Measurements from ENCODE around the gene ETNK2.

ETNK2 gene

DNA sequence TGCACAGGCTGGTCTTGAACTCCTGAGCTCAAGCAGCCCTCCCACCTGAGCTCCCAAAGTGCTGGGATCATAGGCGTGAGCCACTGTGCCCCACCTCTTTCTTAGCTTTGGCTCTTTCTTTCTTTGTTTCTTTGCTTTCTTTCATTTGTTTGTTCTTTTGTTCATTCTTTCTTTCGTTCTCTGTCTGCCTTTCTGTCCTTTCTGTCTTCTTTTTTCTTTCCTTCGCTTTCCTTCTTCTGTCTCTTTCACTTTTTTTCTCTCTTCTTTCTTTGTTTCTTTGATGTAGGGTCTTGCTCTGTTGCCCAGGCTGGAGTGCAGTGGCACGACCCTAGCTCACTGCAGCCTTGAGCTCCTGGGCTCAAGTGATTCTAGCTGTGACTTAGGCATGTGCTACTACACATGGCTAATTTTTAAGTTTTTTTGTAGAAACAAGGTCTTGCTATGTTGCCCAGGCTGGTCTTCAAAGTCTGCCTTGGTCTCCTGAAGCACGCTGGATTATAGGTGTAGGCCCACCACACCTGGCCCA, 60.0 kb downstream of the ETNK2 start:
- no peak for TF ChIP-seq CTCF (conservative IDR thresholded peaks at IDR 0.05)
- H3K27ac ChIP-seq = peak overlapping the region; percentile 100; the same call in 1 of the 2 replicates

DNA sequence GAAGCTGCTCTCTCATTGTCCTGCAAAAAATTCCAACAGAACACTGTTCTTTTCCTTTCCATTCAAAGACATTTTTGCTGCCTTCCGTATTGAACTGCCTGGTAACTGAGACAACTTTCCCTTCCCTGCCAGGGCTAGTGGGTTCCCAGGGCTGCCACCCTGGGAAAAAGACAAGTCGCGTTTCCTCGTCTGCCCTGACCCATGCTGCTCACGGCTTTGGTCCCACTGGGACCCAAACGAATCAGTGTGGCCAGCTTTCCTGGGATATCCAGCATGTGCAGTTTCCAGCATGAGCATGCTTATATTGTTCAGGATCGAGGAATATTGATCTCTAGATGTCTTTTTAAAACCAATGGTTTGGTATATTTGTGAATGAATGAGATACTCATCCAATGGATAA, 60.8 kb downstream of the ETNK2 start:
- TF ChIP-seq CTCF (conservative IDR thresholded peaks at IDR 0.05) = no peak
- peak overlapping the region; percentile 100; the same call in 1 of the 2 replicates for H3K27ac ChIP-seq

DNA sequence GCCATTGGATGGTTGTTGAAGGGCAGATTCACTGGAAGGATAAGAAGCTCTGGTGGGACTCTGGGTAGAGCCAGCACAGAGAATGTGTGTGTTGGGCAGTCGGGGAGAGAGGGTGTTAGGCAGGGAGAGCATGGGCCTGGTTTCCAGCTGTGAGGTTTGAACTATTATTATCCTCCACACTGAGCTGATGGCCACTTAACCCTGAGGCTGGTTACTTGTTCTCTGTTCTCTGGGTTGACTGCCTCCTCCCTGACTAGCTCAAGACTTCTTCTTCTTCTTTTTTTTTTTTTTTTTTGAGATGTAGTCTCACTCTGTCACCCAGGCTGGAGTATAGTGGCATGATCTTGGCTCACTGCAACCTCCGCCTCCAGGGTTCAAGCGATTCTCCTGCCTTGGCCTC, 61.7 kb downstream of the ETNK2 start:
- H3K27ac ChIP-seq = peak overlapping the region; percentile 100

GRCh38 chr1:204089044-204089751, 62.6 kb downstream of the ETNK2 start:
- peak overlapping the region; percentile 100 for H3K27ac ChIP-seq
- no peak for TF ChIP-seq CTCF (conservative IDR thresholded peaks at IDR 0.05)

GRCh38 chr1:204088596-204088995, 63.2 kb downstream of the ETNK2 start:
- no peak for TF ChIP-seq CTCF (conservative IDR thresholded peaks at IDR 0.05)
- H3K27ac ChIP-seq = peak overlapping the region; percentile 100

GRCh38 chr1:204087893-204088528, 63.8 kb downstream of the ETNK2 start:
- H3K27ac ChIP-seq = peak overlapping the region; percentile 100
- no peak for TF ChIP-seq CTCF (conservative IDR thresholded peaks at IDR 0.05)

DNA sequence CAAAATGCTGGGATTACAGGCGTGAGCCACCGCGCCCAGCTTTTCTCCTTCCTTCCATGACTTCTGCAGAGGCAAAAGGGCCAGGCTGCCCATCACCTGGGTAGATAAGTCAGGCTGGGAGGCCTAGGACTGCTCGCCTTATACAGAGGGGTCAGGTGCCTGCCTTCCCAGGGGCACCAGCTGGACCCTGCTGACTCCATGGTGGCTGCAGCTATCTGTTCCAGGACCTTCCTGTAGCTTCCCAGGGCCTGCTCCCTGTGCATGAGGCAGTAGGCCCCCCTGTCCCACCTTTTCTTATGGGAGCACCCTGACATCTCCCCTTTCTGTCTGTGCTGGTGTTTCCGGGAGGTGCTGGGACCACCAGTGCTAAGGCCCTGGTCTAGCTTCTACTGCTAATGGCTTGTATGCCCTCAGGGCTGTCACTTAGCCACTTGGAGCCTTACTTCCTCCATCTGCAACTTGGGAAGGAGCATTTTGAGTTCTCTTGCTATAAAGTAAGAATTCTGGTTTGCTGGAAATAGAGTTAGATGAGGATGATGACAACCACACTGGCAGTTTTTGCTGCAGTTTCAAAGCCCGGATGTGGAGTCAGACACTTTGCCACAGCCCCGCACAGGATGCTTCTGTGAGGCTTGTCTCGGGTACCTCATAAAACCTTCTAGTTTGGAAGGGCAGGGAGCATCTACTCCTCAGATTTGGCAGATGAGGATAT, 64.5 kb downstream of the ETNK2 start:
- no peak for TF ChIP-seq CTCF (conservative IDR thresholded peaks at IDR 0.05)
- H3K27ac ChIP-seq = peak overlapping the region; percentile 100
